ENCODE measurements around the gene EIF4H. TPM values are rescaled to one million over a fixed set of nuclear protein-coding genes. Genes with fewer than 3 reads are reported as not detected.

Gene EIF4H
- total RNA-seq, 1 donor from 2014 or later = 361 TPM

DNA sequence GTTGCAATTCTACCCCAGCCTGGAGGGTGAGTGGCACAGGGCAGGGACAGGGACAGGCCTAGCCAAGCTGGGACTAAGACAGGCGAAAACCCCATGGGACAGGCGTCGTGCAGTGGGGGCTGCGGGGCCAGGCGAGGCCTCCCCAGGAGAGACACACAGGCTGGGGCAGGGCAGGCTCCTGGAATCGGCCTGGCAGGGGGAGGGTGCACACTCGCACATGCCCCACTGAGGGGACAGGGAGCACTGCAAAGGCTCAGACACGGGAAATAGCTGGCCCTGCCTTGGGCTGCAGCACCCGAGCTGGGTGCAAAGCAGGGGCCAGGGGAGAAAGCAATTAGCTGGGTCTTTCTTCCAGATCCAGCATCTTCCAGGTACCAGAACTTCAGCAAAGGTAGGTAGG, 46.1 kb downstream of the EIF4H start:
- H3K36me3 ChIP-seq (ENCODE audit: insufficient read depth, low read length) = no peaks in the 10 kb centered on the region
- Mint-ChIP-seq H3K9me3 (ENCODE audit: unreplicated experiment) (no peaks in the 10 kb centered on the region), H3K36me3 (ENCODE audit: low read depth, unreplicated experiment) (peaks cover 9% of the 10 kb centered on the region), H3K27ac (ENCODE audit: unreplicated experiment) (no peak overlapping the region), H3K27me3 (ENCODE audit: low read depth, unreplicated experiment) (no peaks in the 10 kb centered on the region), H3K4me1 (ENCODE audit: low read depth, unreplicated experiment) (peaks cover 3% of the 10 kb centered on the region), H3K4me3 (ENCODE audit: unreplicated experiment) (no peak overlapping the region)
- peaks cover 4% of the 10 kb centered on the region for H3K4me1 ChIP-seq (ENCODE audit: insufficient read depth, low read length)
- H3K9me3 ChIP-seq (ENCODE audit: insufficient read depth, low read depth, low read length) = no peaks in the 10 kb centered on the region
- DNase-seq (ENCODE audit: low read depth) = no peak
- no peak overlapping the region for H3K9ac ChIP-seq (ENCODE audit: low read length)
- no peak for FAIRE-seq
- H3K4me2 ChIP-seq (ENCODE audit: low read length) = no peak overlapping the region
- H3K79me2 ChIP-seq (ENCODE audit: insufficient read depth, low read length) = no peaks in the 10 kb centered on the region
- H4K20me1 ChIP-seq (ENCODE audit: insufficient read depth, low read length) = no peaks in the 10 kb centered on the region
- no peak overlapping the region for H3K27ac ChIP-seq (ENCODE audit: low read depth, low read length)
- H2AFZ ChIP-seq (ENCODE audit: low read depth, low read length) = no peak overlapping the region
- H3K4me3 ChIP-seq (ENCODE audit: insufficient read depth, low read depth, low read length) = no peak overlapping the region
- no peak for TF ChIP-seq EZH2 (IDR thresholded peaks at IDR 0.05; ENCODE audit: insufficient read depth, low read length)
- TF ChIP-seq, protein P1, sequence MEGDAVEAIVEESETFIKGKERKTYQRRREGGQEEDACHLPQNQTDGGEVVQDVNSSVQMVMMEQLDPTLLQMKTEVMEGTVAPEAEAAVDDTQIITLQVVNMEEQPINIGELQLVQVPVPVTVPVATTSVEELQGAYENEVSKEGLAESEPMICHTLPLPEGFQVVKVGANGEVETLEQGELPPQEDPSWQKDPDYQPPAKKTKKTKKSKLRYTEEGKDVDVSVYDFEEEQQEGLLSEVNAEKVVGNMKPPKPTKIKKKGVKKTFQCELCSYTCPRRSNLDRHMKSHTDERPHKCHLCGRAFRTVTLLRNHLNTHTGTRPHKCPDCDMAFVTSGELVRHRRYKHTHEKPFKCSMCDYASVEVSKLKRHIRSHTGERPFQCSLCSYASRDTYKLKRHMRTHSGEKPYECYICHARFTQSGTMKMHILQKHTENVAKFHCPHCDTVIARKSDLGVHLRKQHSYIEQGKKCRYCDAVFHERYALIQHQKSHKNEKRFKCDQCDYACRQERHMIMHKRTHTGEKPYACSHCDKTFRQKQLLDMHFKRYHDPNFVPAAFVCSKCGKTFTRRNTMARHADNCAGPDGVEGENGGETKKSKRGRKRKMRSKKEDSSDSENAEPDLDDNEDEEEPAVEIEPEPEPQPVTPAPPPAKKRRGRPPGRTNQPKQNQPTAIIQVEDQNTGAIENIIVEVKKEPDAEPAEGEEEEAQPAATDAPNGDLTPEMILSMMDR (IDR thresholded peaks at IDR 0.05; ENCODE audit: insufficient read depth, low read depth, low read length) = no peak
- no peaks in the 10 kb centered on the region for H3K27me3 ChIP-seq (ENCODE audit: insufficient read depth, low read length)

DNA sequence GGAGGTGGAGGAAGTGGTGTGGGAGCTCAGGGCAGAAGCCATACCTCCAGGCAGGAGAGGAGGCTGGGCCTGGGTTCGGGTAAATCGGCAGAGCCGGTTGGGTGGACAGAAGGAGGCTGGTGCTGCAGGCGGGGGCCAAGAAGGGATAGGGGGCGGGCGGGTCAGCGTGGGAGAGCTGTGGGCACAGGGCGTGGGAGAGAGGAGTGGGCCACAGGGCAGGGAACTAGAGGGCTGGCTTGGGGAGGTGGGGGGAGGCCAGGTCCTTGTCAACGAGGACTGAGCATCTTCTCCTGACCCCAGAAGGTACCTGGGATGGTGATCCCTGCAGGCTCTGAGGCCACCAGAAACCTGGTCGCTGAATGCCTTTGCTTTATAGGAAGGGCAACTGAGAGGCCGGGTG, 47.6 kb downstream of the EIF4H start:
- Mint-ChIP-seq H3K36me3 (ENCODE audit: low read depth, unreplicated experiment) (peaks cover 9% of the 10 kb centered on the region), H3K27ac (ENCODE audit: unreplicated experiment) (no peak overlapping the region), H3K9me3 (ENCODE audit: unreplicated experiment) (no peaks in the 10 kb centered on the region), H3K4me1 (ENCODE audit: low read depth, unreplicated experiment) (peaks cover 3% of the 10 kb centered on the region), H3K27me3 (ENCODE audit: low read depth, unreplicated experiment) (no peaks in the 10 kb centered on the region), H3K4me3 (ENCODE audit: unreplicated experiment) (no peak overlapping the region)
- Histone ChIP-seq H3K9me3 (ENCODE audit: insufficient read depth, low read depth, low read length) (no peaks in the 10 kb centered on the region), H3K9ac (ENCODE audit: low read length) (no peak overlapping the region), H3K4me2 (ENCODE audit: low read length) (no peak overlapping the region), H3K27ac (ENCODE audit: low read depth, low read length) (no peak overlapping the region), H3K4me3 (ENCODE audit: insufficient read depth, low read depth, low read length) (no peak overlapping the region), H3K27me3 (ENCODE audit: insufficient read depth, low read length) (no peaks in the 10 kb centered on the region), H3K4me1 (ENCODE audit: insufficient read depth, low read length) (peaks cover 4% of the 10 kb centered on the region), H3K36me3 (ENCODE audit: insufficient read depth, low read length) (no peaks in the 10 kb centered on the region), H2AFZ (ENCODE audit: low read depth, low read length) (no peak overlapping the region), H3K79me2 (ENCODE audit: insufficient read depth, low read length) (no peaks in the 10 kb centered on the region), H4K20me1 (ENCODE audit: insufficient read depth, low read length) (no peaks in the 10 kb centered on the region)
- no peak for FAIRE-seq
- no peak for DNase-seq (ENCODE audit: low read depth)
- no peak for TF ChIP-seq EZH2 (IDR thresholded peaks at IDR 0.05; ENCODE audit: insufficient read depth, low read length)
- TF ChIP-seq, protein P1 (IDR thresholded peaks at IDR 0.05; ENCODE audit: insufficient read depth, low read depth, low read length) = no peak

DNA sequence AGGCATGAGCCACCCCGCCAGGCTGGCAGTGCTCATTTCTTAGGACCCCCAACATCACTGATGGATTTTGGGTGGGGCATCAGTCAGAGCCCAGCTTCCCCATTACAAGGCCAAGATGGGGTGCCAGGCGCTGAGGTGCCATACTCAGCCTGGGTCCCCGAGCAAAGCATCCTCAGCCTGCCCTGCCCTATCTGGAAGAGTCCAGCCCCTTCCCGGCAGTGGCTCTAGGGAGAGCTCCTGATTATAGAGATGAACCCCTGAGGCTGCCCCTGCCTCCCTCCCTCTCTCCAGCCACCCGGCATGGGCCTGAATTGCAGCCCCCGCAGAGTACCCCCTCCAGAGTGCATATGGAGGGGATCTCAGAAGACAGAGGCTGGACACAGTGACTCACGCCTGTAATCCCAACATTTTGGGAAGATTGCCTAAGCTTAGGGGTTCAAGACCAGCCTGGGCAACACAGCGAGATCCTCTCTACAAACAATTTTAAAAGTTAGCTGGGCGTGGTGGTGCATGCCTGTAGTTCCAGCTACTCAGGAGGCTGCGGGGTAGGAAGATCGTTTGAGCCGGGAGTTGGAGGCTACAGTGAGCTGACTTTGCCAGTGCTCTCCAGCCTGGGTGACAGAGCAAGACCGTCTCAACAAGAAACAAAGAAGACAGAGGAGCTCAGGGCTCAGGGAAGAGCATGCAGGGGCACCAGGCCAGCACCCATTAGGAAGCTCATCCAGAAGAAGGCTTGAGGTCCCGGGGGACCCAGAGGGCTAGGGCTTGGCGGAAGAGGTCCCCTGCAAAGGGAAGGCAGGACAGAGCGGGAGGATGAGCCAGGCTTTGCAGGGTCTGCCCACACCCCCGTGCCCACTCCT, 48.9 kb downstream of the EIF4H start:
- Histone ChIP-seq H3K9me3 (ENCODE audit: insufficient read depth, low read depth, low read length) (no peaks in the 10 kb centered on the region), H3K4me2 (ENCODE audit: low read length) (no peak overlapping the region), H3K4me3 (ENCODE audit: insufficient read depth, low read depth, low read length) (no peak overlapping the region), H3K79me2 (ENCODE audit: insufficient read depth, low read length) (no peaks in the 10 kb centered on the region), H3K27ac (ENCODE audit: low read depth, low read length) (no peak overlapping the region), H3K36me3 (ENCODE audit: insufficient read depth, low read length) (no peaks in the 10 kb centered on the region), H2AFZ (ENCODE audit: low read depth, low read length) (no peak overlapping the region), H3K9ac (ENCODE audit: low read length) (no peak overlapping the region), H3K4me1 (ENCODE audit: insufficient read depth, low read length) (no peaks in the 10 kb centered on the region), H4K20me1 (ENCODE audit: insufficient read depth, low read length) (no peaks in the 10 kb centered on the region), H3K27me3 (ENCODE audit: insufficient read depth, low read length) (no peaks in the 10 kb centered on the region)
- no peaks in the 10 kb centered on the region for H3K9me3 Mint-ChIP-seq (ENCODE audit: unreplicated experiment)
- TF ChIP-seq EZH2 (IDR thresholded peaks at IDR 0.05; ENCODE audit: insufficient read depth, low read length) = no peak
- TF ChIP-seq, protein P1 (IDR thresholded peaks at IDR 0.05; ENCODE audit: insufficient read depth, low read depth, low read length) = no peak
- H3K4me1 Mint-ChIP-seq (ENCODE audit: low read depth, unreplicated experiment) = no peaks in the 10 kb centered on the region
- FAIRE-seq (no peak), DNase-seq (ENCODE audit: low read depth) (no peak)
- no peaks in the 10 kb centered on the region for H3K27me3 Mint-ChIP-seq (ENCODE audit: low read depth, unreplicated experiment)
- H3K27ac Mint-ChIP-seq (ENCODE audit: unreplicated experiment) = no peak overlapping the region
- no peak overlapping the region for H3K4me3 Mint-ChIP-seq (ENCODE audit: unreplicated experiment)
- H3K36me3 Mint-ChIP-seq (ENCODE audit: low read depth, unreplicated experiment) = peaks cover 7% of the 10 kb centered on the region
